Central memory CD8-positive, alpha-beta T cell (primary cell): Measurements from ENCODE around the gene ACBD4.

ENCODE experiments used
- ATAC-seq: fragments of 150-1000 bp; cut with Tn5 transposase; replicated peaks from 2 replicates; pipeline ENCODE4 v1.10.0; 2022; ENCODE audit warnings: mild to moderate bottlenecking, moderate FRiP score, moderate number of reproducible peaks; ENCODE audit not compliant: poor library complexity, severe bottlenecking; ENCODE audit errors: extremely low read depth
- DNase-seq, 2 donors: peaks; one replicate each; pipeline ENCODE4 v3.0.0; 2021; ENCODE audit warnings: low spot score in 2 of 2
- H3K27ac Mint-ChIP-seq: one replicate; pipeline ENCODE4 v1.8.0; 2022; ENCODE audit warnings: low read depth, mild to moderate bottlenecking, moderate library complexity, mixed read lengths
- H3K27me3 Mint-ChIP-seq: one replicate; pipeline ENCODE4 v1.8.0; 2022; ENCODE audit warnings: mixed read lengths
- H3K36me3 Mint-ChIP-seq: one replicate; pipeline ENCODE4 v1.8.0; 2022; ENCODE audit warnings: mild to moderate bottlenecking, moderate library complexity, mixed read lengths; ENCODE audit not compliant: insufficient read depth
- H3K4me1 Mint-ChIP-seq: one replicate; pipeline ENCODE4 v1.8.0; 2022; ENCODE audit warnings: mixed read lengths
- H3K4me3 Mint-ChIP-seq: one replicate; pipeline ENCODE4 v1.8.0; 2022; ENCODE audit warnings: mild to moderate bottlenecking, moderate library complexity, mixed read lengths
- H3K9me3 Mint-ChIP-seq: one replicate; pipeline ENCODE4 v1.8.0; 2022; ENCODE audit warnings: mixed read lengths

Gene ACBD4

GRCh38 chr17:45098081-45098868, 37.2 kb upstream of the ACBD4 start:
- ATAC-seq (no peak), DNase-seq (no peak)
- Mint-ChIP-seq H3K27ac (no peak overlapping the region), H3K9me3 (no peaks in the 10 kb centered on the region), H3K4me3 (no peak overlapping the region), H3K27me3 (no peaks in the 10 kb centered on the region), H3K4me1 (peaks cover 6% of the 10 kb centered on the region), H3K36me3 (peaks cover 68% of the 10 kb centered on the region)

GRCh38 chr17:45098869-45099616, 36.4 kb upstream of the ACBD4 start:
- Mint-ChIP-seq H3K27me3 (no peaks in the 10 kb centered on the region), H3K4me3 (no peak overlapping the region), H3K36me3 (peaks cover 67% of the 10 kb centered on the region), H3K4me1 (peaks cover 6% of the 10 kb centered on the region), H3K27ac (no peak overlapping the region), H3K9me3 (no peaks in the 10 kb centered on the region)
- ATAC-seq: peak; percentile 75
- peak; percentile 56 to 65 for DNase-seq

- Mint-ChIP-seq H3K4me1 (peaks cover 2% of the 10 kb centered on the region), H3K4me3 (no peak overlapping the region), H3K36me3 (peaks cover 67% of the 10 kb centered on the region), H3K9me3 (no peaks in the 10 kb centered on the region), H3K27ac (no peak overlapping the region), H3K27me3 (no peaks in the 10 kb centered on the region)
- no peak for ATAC-seq
- no peak for DNase-seq
Measured at GRCh38 chr17:45101546-45101882, 34.0 kb upstream of the ACBD4 start.

- H3K27ac Mint-ChIP-seq: peak overlapping the region; percentile 49
- DNase-seq: no peak
- H3K4me1 Mint-ChIP-seq: no peaks in the 10 kb centered on the region
- no peak for ATAC-seq
- no peaks in the 10 kb centered on the region for H3K9me3 Mint-ChIP-seq
- no peak overlapping the region for H3K4me3 Mint-ChIP-seq
- H3K27me3 Mint-ChIP-seq: no peaks in the 10 kb centered on the region
- H3K36me3 Mint-ChIP-seq: peaks cover 69% of the 10 kb centered on the region
Measured at GRCh38 chr17:45101883-45102811, 33.3 kb upstream of the ACBD4 start.

DNA sequence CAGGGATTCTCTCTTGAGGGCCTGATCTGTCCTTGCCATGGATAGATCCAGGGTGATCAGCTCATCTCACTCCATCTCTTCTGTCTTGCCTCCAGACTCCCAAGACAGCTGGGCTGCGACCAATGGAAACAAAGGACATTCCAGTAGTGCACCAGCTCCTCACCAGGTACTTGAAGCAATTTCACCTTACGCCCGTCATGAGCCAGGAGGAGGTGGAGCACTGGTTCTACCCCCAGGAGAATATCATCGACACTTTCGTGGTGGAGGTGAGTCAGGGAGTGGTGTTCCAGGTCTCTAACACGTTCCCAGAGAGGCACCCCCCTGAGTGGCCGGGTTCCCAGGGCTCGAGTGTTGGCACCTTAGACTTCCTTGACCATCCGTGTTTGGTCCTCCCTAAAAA, 32.6 kb upstream of the ACBD4 start:
- ATAC-seq (no peak), DNase-seq (no peak)
- Mint-ChIP-seq H3K27ac (no peak overlapping the region), H3K36me3 (peaks cover 70% of the 10 kb centered on the region), H3K27me3 (no peaks in the 10 kb centered on the region), H3K4me3 (no peak overlapping the region), H3K9me3 (no peaks in the 10 kb centered on the region), H3K4me1 (no peaks in the 10 kb centered on the region)

DNA sequence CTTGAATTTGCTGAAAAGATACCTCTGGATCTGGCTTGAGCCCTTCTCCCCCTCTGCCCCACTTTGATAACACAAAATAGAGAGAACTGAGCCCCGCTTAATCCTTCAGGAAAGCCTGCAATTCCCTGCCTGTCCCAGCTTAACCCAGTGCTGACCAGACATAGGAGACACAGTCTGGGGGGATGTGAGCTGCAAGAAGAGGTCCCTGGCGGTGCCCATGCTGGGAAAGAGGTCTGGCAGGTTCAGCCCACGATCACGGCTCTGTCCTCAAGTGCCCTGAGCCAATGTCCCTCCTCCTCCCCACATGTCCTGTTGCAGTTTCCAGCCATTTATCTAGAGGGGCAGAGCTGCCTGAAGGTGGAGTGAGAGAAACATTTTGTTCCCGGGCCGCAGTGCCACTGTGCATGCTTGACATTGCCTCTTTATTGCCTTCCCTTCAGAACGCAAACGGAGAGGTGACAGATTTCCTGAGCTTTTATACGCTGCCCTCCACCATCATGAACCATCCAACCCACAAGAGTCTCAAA, 32.2 kb upstream of the ACBD4 start:
- H3K27ac Mint-ChIP-seq: no peak overlapping the region
- no peak for DNase-seq
- H3K27me3 Mint-ChIP-seq: no peaks in the 10 kb centered on the region
- ATAC-seq: no peak
- no peaks in the 10 kb centered on the region for H3K4me1 Mint-ChIP-seq
- H3K4me3 Mint-ChIP-seq: no peak overlapping the region
- H3K36me3 Mint-ChIP-seq: peaks cover 72% of the 10 kb centered on the region
- H3K9me3 Mint-ChIP-seq: no peaks in the 10 kb centered on the region

GRCh38 chr17:45104029-45104428, 31.5 kb upstream of the ACBD4 start:
- no peaks in the 10 kb centered on the region for H3K4me1 Mint-ChIP-seq
- no peak for DNase-seq
- H3K27me3 Mint-ChIP-seq: no peaks in the 10 kb centered on the region
- H3K36me3 Mint-ChIP-seq: peaks cover 70% of the 10 kb centered on the region
- H3K27ac Mint-ChIP-seq: no peak overlapping the region
- no peak overlapping the region for H3K4me3 Mint-ChIP-seq
- no peaks in the 10 kb centered on the region for H3K9me3 Mint-ChIP-seq
- no peak for ATAC-seq

DNA sequence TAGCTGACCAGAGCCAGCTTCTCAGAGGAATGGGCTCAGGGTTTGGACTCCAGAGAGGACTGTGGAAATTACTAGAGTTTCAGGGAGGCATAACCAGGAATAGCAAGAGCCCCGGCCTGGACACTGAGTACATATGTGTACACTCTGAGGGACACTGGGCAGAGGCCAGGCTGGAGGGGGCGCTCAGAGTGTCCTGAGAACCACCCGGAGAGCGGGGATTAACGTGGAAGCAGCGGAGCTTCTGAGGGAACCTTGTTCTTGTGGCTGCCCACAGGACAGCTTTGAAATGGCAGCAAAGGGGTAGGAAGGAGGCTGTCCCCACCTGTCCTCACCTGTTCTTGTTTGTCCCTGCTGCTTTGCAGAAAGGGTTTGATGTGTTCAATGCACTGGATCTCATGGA, 31.0 kb upstream of the ACBD4 start:
- Mint-ChIP-seq H3K27me3 (no peaks in the 10 kb centered on the region), H3K9me3 (no peaks in the 10 kb centered on the region), H3K4me3 (no peak overlapping the region), H3K36me3 (peaks cover 70% of the 10 kb centered on the region), H3K27ac (no peak overlapping the region), H3K4me1 (no peaks in the 10 kb centered on the region)
- no peak for DNase-seq
- ATAC-seq: no peak

DNA sequence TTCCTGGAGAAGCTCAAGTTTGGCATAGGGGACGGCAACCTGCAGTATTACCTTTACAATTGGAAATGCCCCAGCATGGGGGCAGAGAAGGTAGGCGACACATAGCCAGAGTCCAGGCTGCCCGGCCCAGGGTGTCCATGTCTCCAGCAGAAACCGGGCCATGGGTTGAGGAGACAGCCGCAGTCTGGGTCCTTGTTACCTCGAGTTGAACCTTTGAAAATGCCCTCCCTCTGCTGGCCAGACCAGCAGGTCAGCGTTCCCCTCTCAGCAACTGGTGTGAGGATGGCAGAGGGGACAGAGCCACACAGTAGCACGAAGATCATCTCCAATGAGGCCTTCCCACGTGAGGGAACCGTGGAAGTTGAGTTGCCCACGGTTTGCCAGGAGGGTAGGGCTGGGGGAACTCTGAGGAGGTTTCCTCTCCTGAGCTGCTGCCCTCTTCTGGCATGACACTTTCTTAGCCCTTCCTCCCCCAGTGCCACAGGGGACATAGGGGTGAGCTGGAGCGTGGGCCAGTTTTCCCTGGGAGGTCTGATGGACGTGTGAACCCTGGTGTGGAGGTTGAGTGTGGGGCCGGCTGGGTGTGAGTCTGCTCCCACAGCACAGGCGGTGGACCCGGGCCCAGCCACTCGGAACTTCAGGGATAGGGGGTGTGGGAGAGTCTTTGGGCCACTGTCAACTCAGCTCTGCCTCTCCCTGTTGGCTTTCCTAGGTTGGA, 30.4 kb upstream of the ACBD4 start:
- H3K9me3 Mint-ChIP-seq: no peaks in the 10 kb centered on the region
- DNase-seq (no peak), ATAC-seq (no peak)
- H3K36me3 Mint-ChIP-seq: peaks cover 64% of the 10 kb centered on the region
- no peaks in the 10 kb centered on the region for H3K4me1 Mint-ChIP-seq
- H3K4me3 Mint-ChIP-seq: no peak overlapping the region
- no peak overlapping the region for H3K27ac Mint-ChIP-seq
- H3K27me3 Mint-ChIP-seq: no peaks in the 10 kb centered on the region

- Mint-ChIP-seq H3K27ac (no peak overlapping the region), H3K4me1 (no peaks in the 10 kb centered on the region), H3K36me3 (peaks cover 58% of the 10 kb centered on the region), H3K9me3 (no peaks in the 10 kb centered on the region), H3K27me3 (no peaks in the 10 kb centered on the region), H3K4me3 (no peak overlapping the region)
- ATAC-seq (no peak), DNase-seq (no peak)
Measured at GRCh38 chr17:45106096-45106495, 29.4 kb upstream of the ACBD4 start.

GRCh38 chr17:45106582-45106981, 28.9 kb upstream of the ACBD4 start:
- H3K9me3 Mint-ChIP-seq: no peaks in the 10 kb centered on the region

More at GRCh38 chr17:45106582-45106981, 28.9 kb upstream of the ACBD4 start:
- Mint-ChIP-seq H3K4me3 (no peak overlapping the region), H3K27ac (peak overlapping the region; percentile 29), H3K36me3 (peaks cover 55% of the 10 kb centered on the region), H3K4me1 (no peaks in the 10 kb centered on the region), H3K27me3 (no peaks in the 10 kb centered on the region)
- DNase-seq (no peak), ATAC-seq (no peak)
